B cell (primary cell): ENCODE data around the gene GABRG3. TPM values are rescaled to one million over a fixed set of nuclear protein-coding genes. Genes with fewer than 3 reads are reported as not detected.

Experiments used
- ATAC-seq: fragments of 200-7000 bp; cut with Tn5 transposase; one replicate; pipeline ENCODE4 v1.10.0; 2021; ENCODE audit warnings: low read depth, mild to moderate bottlenecking, moderate number of reproducible peaks, moderate library complexity
- CTCF ChIA-PET: fragments of 350-600 bp; sonication (Branson Sonifier 250); formaldehyde crosslinking; loops from one replicate; lab custom pipeline; 2021; ENCODE audit warnings: antibody characterized with exemption, inconsistent platforms; lab: Charles Lee
- POLR2A ChIA-PET: fragments of 350-600 bp; sonication (Branson Sonifier 250); formaldehyde crosslinking; loops from one replicate; lab custom pipeline; 2021; ENCODE audit warnings: antibody characterized with exemption; lab: Charles Lee
- DNase-seq: peaks from one replicate; pipeline ENCODE4 v3.0.0; 2013
- H2AFZ ChIP-seq: 2 replicates; pipeline ENCODE4 v1.6.1; 2012; ENCODE audit warnings: mild to moderate bottlenecking, low read depth, low read length; ENCODE audit not compliant: insufficient read depth, poor library complexity, severe bottlenecking
- H3K27ac ChIP-seq, 2 donors: 1 replicate in 1 of 2; 2 replicates in 1 of 2; pipeline ENCODE4 v1.5.1; 2012 to 2013; ENCODE audit warnings: low read length in 2 of 2, mild to moderate bottlenecking in 2 of 2, moderate library complexity in 1 of 2
- H3K27me3 ChIP-seq, 4 experiments: fragments of 200-600 bp in 1 of 4; sonication (generic) in 1 of 4; replicated peaks in 1 of 4; 1 replicate in 2 of 4; 2 replicates in 2 of 4; pipeline versions ENCODE4 v1.6.1 to v1.7.0; 2013 to 2016; ENCODE audit warnings: low read length in 3 of 4, mild to moderate bottlenecking in 2 of 4, mixed read lengths in 1 of 4, moderate library complexity in 1 of 4; ENCODE audit not compliant: insufficient read depth in 4 of 4, control insufficient read depth in 3 of 4; ENCODE audit errors: control extremely low read depth in 1 of 4
- H3K36me3 ChIP-seq, 2 experiments: replicated peaks in 1 of 2; 1 replicate in 1 of 2; 2 replicates in 1 of 2; pipeline versions ENCODE4 v1.6.1 to v1.7.1; 2013; ENCODE audit warnings: low read length in 1 of 2; ENCODE audit not compliant: insufficient read depth in 2 of 2, control insufficient read depth in 1 of 2; ENCODE audit errors: control extremely low read depth in 1 of 2, extremely low read depth in 1 of 2
- H3K4me1 ChIP-seq, 2 donors: fragments of 200-600 bp in 1 of 2; sonication (generic) in 1 of 2; 1 replicate in 1 of 2; 2 replicates in 1 of 2; pipeline versions ENCODE4 v1.5.1 to v1.6.1; 2013 to 2017; ENCODE audit warnings: low read length in 2 of 2; ENCODE audit not compliant: control insufficient read depth in 2 of 2, insufficient read depth in 2 of 2
- H3K4me2 ChIP-seq: replicated peaks from 2 replicates; pipeline ENCODE3; 2012; ENCODE audit warnings: mild to moderate bottlenecking, low read depth, low read length; ENCODE audit not compliant: poor library complexity, severe bottlenecking
- H3K4me3 ChIP-seq, 5 experiments: fragments of 200-600 bp in 1 of 5; sonication (generic) in 1 of 5; 1 replicate in 3 of 5; 2 replicates in 2 of 5; pipeline versions ENCODE4 v1.5.1 to v1.7.0; 2011 to 2016; ENCODE audit warnings: low read length in 4 of 5, mild to moderate bottlenecking in 4 of 5, low read depth in 2 of 5, control low read depth in 1 of 5, moderate library complexity in 1 of 5; ENCODE audit not compliant: insufficient read depth in 1 of 5; ENCODE audit errors: control extremely low read depth in 1 of 5, extremely low read depth in 1 of 5
- H3K79me2 ChIP-seq: fragments of 200-600 bp; sonication (generic); one replicate; pipeline ENCODE4 v1.6.0; 2016; ENCODE audit warnings: low read length; ENCODE audit not compliant: control insufficient read depth, insufficient read depth
- H3K9ac ChIP-seq: fragments of 200-600 bp; sonication (generic); 2 replicates; pipeline ENCODE4 v1.6.1; 2017; ENCODE audit warnings: mild to moderate bottlenecking, low read length, moderate library complexity
- H3K9me3 ChIP-seq, 3 donors: one replicate each; pipeline versions ENCODE4 v1.6.1 to v1.7.1; 2013; ENCODE audit warnings: low read length in 2 of 3; ENCODE audit not compliant: control insufficient read depth in 2 of 3, insufficient read depth in 1 of 3; ENCODE audit errors: control extremely low read depth in 1 of 3
- H4K20me1 ChIP-seq: 2 replicates; pipeline ENCODE4 v1.6.0; 2012; ENCODE audit warnings: mild to moderate bottlenecking, low read length; ENCODE audit not compliant: insufficient read depth, control insufficient read depth, poor library complexity, severe bottlenecking
- H3K27ac Mint-ChIP-seq: one replicate; pipeline ENCODE4 v1.8.0; 2021; ENCODE audit warnings: mixed read lengths
- H3K27me3 Mint-ChIP-seq: one replicate; pipeline ENCODE4 v1.8.0; 2021; ENCODE audit warnings: mixed read lengths
- H3K4me1 Mint-ChIP-seq: one replicate; pipeline ENCODE4 v1.8.0; 2021; ENCODE audit warnings: mixed read lengths
- H3K4me3 Mint-ChIP-seq: one replicate; pipeline ENCODE4 v1.8.0; 2021; ENCODE audit warnings: mixed read lengths
- H3K9me3 Mint-ChIP-seq: one replicate; pipeline ENCODE4 v1.8.0; 2022; ENCODE audit warnings: mixed read lengths; ENCODE audit not compliant: insufficient read depth
- CTCF ChIP-seq: fragments of 200-600 bp; IDR thresholded peaks from one replicate; pipeline ENCODE4 v1.8.0; 2022; ENCODE audit warnings: antibody characterized with exemption, mild to moderate bottlenecking
- EZH2 ChIP-seq: IDR thresholded peaks from 2 replicates; pipeline ENCODE4 v1.6.1; 2012; ENCODE audit warnings: borderline replicate concordance, low read depth, mild to moderate bottlenecking, moderate library complexity, low read length; ENCODE audit not compliant: insufficient read depth, poor library complexity, severe bottlenecking
- WGBS: methylation state at CpG from one replicate; pipeline ENCODE4 v1.1.5; 2013; ENCODE audit warnings: missing lambda C conversion rate; ENCODE audit not compliant: insufficient coverage; 5-methylcytosine and 5-hydroxymethylcytosine counted together
- intact Hi-C: fragments of 100-400 bp; cut with micrococcal nuclease; formaldehyde crosslinking; loops from one replicate; pipeline ENCODE4 v1.10.0; 2022
- polyA plus RNA-seq: library from polyadenylated mRNA; depleted of rRNA; stranded (reverse); fragments of >200 nt; gene quantifications from 2 replicates; pipeline ENCODE4 v1.2.3, GENCODE V29; 2012
- total RNA-seq, 2 donors: library from RNA; stranded (reverse); fragments of 120-200 nt in 1 of 2; gene quantifications; 1 replicate in 1 of 2; 2 replicates in 1 of 2; pipeline versions ENCODE4 v1.2.3 to v1.2.4, GENCODE V29; 2013 to 2022

The GABRG3 gene
- total and polyA plus RNA-seq, 2 donors (not counting 1 experiment from before 2014, with no cell fraction given): not detected

GRCh38 chr15:27408428-27408827 is 437.4 kb downstream of the GABRG3 start:
- no peaks in the 10 kb centered on the region for H3K79me2 ChIP-seq
- H3K9ac ChIP-seq: no peak overlapping the region
- H3K4me2 ChIP-seq: no peak overlapping the region
- H2AFZ ChIP-seq: no peak overlapping the region
- ATAC-seq: no peak
- H3K27ac Mint-ChIP-seq: no peak overlapping the region
- peaks cover 0 to 7% (median 0%) of the 10 kb centered on the region in 3 donors for H3K9me3 ChIP-seq
- H4K20me1 ChIP-seq: no peaks in the 10 kb centered on the region
- H3K36me3 ChIP-seq: no peaks in the 10 kb centered on the region
- H3K4me1 Mint-ChIP-seq: no peaks in the 10 kb centered on the region
- intact Hi-C loops: no loop called here
- 93% methylated on average over 3 of the region's 5 CpGs for WGBS
- DNase-seq: no peak
- H3K27me3 ChIP-seq: no peaks in the 10 kb centered on the region
- POLR2A ChIA-PET: no interaction called here
- no peaks in the 10 kb centered on the region for H3K4me1 ChIP-seq
- CTCF ChIA-PET: no interaction called here
- H3K4me3 ChIP-seq: no peak overlapping the region
- no peak overlapping the region for H3K27ac ChIP-seq
- TF ChIP-seq EZH2 (no peak), CTCF (no peak)
- H3K27me3 Mint-ChIP-seq: no peaks in the 10 kb centered on the region
- H3K4me3 Mint-ChIP-seq: no peak overlapping the region
- peaks cover 3% of the 10 kb centered on the region for H3K9me3 Mint-ChIP-seq

GRCh38 chr15:27410996-27411605 is 440.1 kb downstream of the GABRG3 start:
- 100% methylated on average over 1 of the region's 6 CpGs for WGBS
- DNase-seq: no peak
- intact Hi-C loops: no loop called here

More at GRCh38 chr15:27410996-27411605, 440.1 kb downstream of the GABRG3 start:
- no peaks in the 10 kb centered on the region for H3K27me3 Mint-ChIP-seq
- H3K4me1 Mint-ChIP-seq: no peaks in the 10 kb centered on the region
- Histone ChIP-seq H2AFZ (no peak overlapping the region), H3K4me3 (no peak overlapping the region), H4K20me1 (no peaks in the 10 kb centered on the region), H3K4me2 (no peak overlapping the region), H3K27ac (no peak overlapping the region), H3K79me2 (no peaks in the 10 kb centered on the region), H3K27me3 (no peaks in the 10 kb centered on the region), H3K9ac (no peak overlapping the region), H3K36me3 (no peaks in the 10 kb centered on the region), H3K9me3 (no peaks in the 10 kb centered on the region), H3K4me1 (no peaks in the 10 kb centered on the region)
- ATAC-seq: no peak
- ChIA-PET POLR2A (no interaction called here), CTCF (no interaction called here)
- H3K9me3 Mint-ChIP-seq: peaks cover 3% of the 10 kb centered on the region
- TF ChIP-seq CTCF: no peak
- no peak overlapping the region for H3K27ac Mint-ChIP-seq
- no peak overlapping the region for H3K4me3 Mint-ChIP-seq
